ACHN (cell line): Measurements from ENCODE around the gene SNAI3.

ENCODE experiments used
- DNase-seq: peaks from one replicate; pipeline ENCODE4 v3.0.0-alpha.2; 2015
- in situ Hi-C: cut with HindIII; loops from 2 replicates; pipeline ENCODE4 v1.10.0; 2017; ENCODE audit warnings: low sequenced_read_pairs, low pct_ligation_motif_present, low pct_unique_long_range_greater_than_20kb

The SNAI3 gene

GRCh38 chr16:88646345-88647034, 39.8 kb downstream of the SNAI3 start:
- no peak for DNase-seq
- in situ Hi-C loops = no loop called here

- in situ Hi-C loops = no loop called here
- DNase-seq = no peak
Measured at GRCh38 chr16:88645941-88646340, 40.4 kb downstream of the SNAI3 start.

- no peak for DNase-seq
- in situ Hi-C loops = no loop called here
Measured at GRCh38 chr16:88645455-88645854, 40.9 kb downstream of the SNAI3 start.

- in situ Hi-C loops = no loop called here
Measured at GRCh38 chr16:88643644-88643932, 42.7 kb downstream of the SNAI3 start.

GRCh38 chr16:88642881-88643643, 43.2 kb downstream of the SNAI3 start:
- in situ Hi-C loops = no loop called here
- DNase-seq = no peak

More at GRCh38 chr16:88643644-88643932, 42.7 kb downstream of the SNAI3 start:
- no peak for DNase-seq

GRCh38 chr16:88640498-88641247, 45.6 kb downstream of the SNAI3 start:
- in situ Hi-C loops = no loop called here
- DNase-seq = no peak

GRCh38 chr16:88640039-88640495, 46.2 kb downstream of the SNAI3 start:
- DNase-seq = no peak
- in situ Hi-C loops = no loop called here

- in situ Hi-C loops = no loop called here
- DNase-seq = peak; percentile 24
Measured at GRCh38 chr16:88639231-88640038, 46.9 kb downstream of the SNAI3 start.

- no peak for DNase-seq
- in situ Hi-C loops = no loop called here
Measured at GRCh38 chr16:88638323-88639230, 47.7 kb downstream of the SNAI3 start, which contains the start of gene IL17C. IL17C (plus strand) TSS chr16:88638572; CDS start chr16:88638642, 70 bp downstream.

- DNase-seq = no peak
- in situ Hi-C loops = no loop called here
Measured at GRCh38 chr16:88636488-88637265, 49.6 kb downstream of the SNAI3 start.

- DNase-seq = no peak
- in situ Hi-C loops = no loop called here
Measured at GRCh38 chr16:88635671-88636319, 50.5 kb downstream of the SNAI3 start.

- DNase-seq = peak; percentile 50
- in situ Hi-C loops = no loop called here
Measured at GRCh38 chr16:88634994-88635670, 51.2 kb downstream of the SNAI3 start.

GRCh38 chr16:88634141-88634993, 51.9 kb downstream of the SNAI3 start:
- peak; percentile 74 for DNase-seq
- in situ Hi-C loops = no loop called here

- DNase-seq = peak; percentile 81
- in situ Hi-C loops = no loop called here
Measured at GRCh38 chr16:88633684-88634140, 52.6 kb downstream of the SNAI3 start.

GRCh38 chr16:88632587-88632930, 53.7 kb downstream of the SNAI3 start:
- DNase-seq = no peak
- in situ Hi-C loops = no loop called here
